CD4-positive, alpha-beta T cell treated with Interleukin-21 for 1 hour (primary cell): Measurements from ENCODE around the gene TMC5.
"Not testable (repeated sequence)": the region's sequence is repeated elsewhere in the genome, so short reads cannot be mapped to it uniquely, and the experiment has no call there.

ENCODE experiments used
- DNase-seq: peaks from one replicate; pipeline ENCODE4 v3.0.0-alpha.2; 2020

The TMC5 gene

DNA sequence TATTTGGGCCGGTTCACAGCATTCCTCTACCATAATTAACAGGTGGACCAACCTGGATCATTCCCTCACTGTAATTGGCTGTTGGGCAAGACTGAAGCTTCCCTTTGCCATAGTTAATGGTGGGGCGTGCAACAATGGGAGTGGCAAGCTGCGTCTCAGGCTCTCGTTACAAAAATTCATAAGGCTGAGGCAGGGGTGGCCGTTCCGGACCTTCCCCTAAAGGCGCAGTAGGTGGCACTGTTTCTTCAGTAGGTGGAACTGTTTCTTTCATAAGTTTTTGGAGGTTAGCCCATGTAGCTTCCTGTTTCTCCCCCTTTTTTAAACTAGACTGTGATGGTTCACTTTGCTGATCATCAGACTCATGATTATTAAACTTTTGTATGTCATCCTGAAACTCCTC, 17.0 kb upstream of the TMC5 start:
- no peak for DNase-seq

- DNase-seq: no peak
These were observed 10.7 kb upstream of the TMC5 start for GRCh38 chr16:19406891-19407491.

GRCh38 chr16:19410435-19411171, 7.1 kb upstream of the TMC5 start:
- no peak for DNase-seq

GRCh38 chr16:19411298-19411697, 6.4 kb upstream of the TMC5 start:
- no peak for DNase-seq

- not testable (repeated sequence) for DNase-seq
These were observed 5.6 kb upstream of the TMC5 start for GRCh38 chr16:19412055-19412454.

- no peak for DNase-seq
These were observed 2.2 kb upstream of the TMC5 start for GRCh38 chr16:19415461-19415860.

- no peak for DNase-seq
These were observed 1.8 kb upstream of the TMC5 start for GRCh38 chr16:19415918-19416317.

GRCh38 chr16:19418200-19418599, 517 bp downstream of the TMC5 start:
- no peak for DNase-seq

- DNase-seq: no peak
These were observed 2.0 kb downstream of the TMC5 start for GRCh38 chr16:19419698-19420075.

DNA sequence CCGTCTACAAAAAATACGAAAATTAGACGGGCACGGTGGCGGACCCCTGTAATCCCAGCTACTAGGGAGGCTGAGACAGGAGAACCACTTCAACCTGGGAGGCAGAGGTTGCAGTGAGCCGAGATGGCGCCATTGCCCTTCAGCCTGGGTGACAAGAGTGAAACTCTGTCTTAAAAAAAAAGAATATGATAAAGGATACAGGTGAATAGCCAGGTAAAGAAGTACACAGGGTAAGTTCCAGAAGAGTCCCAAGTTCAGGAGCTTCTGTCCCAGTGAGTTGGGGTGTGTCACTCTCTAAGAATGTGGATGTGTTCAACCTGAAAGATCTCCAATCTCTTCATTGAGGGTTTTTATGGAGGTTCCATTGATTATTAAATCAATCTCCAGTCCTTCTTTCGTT, 6.8 kb downstream of the TMC5 start:
- DNase-seq: no peak

- DNase-seq: no peak
These were observed 12.7 kb downstream of the TMC5 start for GRCh38 chr16:19430345-19430744.

GRCh38 chr16:19431636-19432340, 14.1 kb downstream of the TMC5 start:
- no peak for DNase-seq

DNA sequence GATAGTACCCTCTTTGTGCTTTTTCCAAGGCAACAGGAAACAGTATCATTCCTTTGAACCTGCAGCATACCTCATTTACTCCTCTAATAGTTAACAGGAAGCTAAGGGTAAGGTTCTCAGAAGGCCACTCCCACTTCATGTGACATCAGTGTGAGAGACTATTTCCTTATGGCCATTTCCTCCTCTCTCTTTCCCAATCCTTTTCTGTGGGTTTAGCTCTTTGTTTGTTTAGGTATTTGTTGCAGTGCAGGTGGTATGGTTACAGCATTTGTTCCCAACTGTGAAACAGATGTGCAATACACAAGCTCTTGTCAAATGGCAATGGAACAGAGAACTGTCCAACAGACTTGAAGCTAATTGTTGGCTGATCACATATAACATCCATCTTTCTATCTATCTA, 14.7 kb downstream of the TMC5 start:
- DNase-seq: no peak

DNA sequence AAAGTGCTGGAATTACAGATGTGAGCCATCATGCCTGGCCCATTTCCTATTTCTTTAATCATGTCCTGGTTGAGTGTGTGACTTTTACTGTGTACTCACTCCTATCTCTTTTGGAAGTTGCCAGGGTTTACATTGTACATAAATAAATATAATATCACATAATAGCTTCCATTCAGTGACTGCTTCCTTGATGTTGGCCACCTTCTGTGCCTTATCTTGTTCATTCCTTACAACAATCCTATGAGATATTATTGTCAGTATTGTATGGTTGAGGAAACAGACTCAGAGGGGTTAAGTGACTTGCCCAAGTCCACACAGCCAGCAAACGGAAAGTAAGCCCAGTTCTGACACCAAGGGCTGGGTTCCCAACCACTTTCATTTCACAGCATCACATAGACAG, 16.9 kb downstream of the TMC5 start:
- no peak for DNase-seq

DNA sequence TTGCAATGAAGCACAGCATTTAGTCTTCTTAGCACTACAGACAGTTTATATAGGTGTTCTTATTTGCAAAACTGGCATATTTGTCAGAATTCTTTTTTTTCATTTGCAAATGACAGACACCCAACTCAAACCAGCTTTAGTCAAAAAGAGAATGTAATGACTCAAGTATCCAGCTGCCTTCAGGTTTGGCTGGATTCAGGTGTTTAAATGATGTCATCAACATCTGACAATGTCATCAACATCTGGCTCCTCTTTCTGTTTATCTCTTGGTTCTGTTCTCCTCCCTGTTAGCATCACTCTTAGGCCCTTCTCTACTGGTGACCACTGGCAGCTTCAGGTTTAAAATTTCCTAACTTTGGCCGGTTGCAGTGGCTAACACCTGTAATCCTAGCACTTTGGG, 18.9 kb downstream of the TMC5 start:
- no peak for DNase-seq

- DNase-seq: no peak
These were observed 19.6 kb downstream of the TMC5 start for GRCh38 chr16:19437280-19437679.

- no peak for DNase-seq
These were observed 21.1 kb downstream of the TMC5 start for GRCh38 chr16:19438739-19439138.

GRCh38 chr16:19439483-19439882, 21.8 kb downstream of the TMC5 start:
- DNase-seq: no peak

- no peak for DNase-seq
These were observed 26.0 kb downstream of the TMC5 start for GRCh38 chr16:19443659-19444058.

DNA sequence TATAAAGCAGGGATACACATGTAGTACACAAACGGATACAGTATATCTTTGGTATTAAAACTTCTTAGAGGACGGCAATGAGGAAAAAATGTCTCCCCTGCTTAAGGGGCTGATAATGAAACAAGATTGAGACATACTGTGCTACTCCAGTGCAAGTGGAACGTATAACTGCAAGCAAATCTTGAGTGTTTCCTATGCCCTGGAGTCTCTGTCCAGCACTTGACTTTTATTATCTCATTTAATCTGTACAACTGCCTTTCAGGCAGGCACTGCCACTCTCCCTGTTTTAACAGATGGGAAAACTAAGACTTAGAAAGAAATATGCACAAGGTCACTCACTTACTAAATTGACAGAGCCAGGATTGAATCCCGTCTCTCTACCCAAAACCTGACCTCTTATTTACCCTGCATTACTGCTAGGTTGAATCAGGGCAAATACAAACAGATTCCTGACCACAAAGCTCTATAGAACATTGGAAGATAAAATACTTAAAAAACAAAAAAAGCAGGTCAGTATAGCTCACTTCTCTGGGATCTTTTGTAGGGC, 28.7 kb downstream of the TMC5 start:
- no peak for DNase-seq

DNA sequence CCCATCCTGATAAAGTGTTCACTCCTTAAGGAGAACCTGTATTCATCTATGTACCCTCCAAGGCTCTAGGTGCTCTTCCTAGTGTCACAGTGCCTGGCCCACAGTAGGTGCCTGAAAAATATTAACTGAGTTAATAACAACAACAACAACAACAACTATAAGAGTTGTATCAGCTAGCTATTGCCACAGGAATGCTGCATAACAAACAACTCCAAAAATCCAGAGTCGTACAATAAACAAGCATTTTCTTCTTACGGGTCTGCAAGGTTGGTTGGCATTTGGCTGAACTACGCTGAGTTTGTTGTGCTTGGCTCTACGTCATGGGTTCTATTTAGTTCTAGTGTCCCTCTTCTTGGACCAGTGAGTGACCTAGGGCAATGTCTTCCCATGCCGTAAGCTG, 29.2 kb downstream of the TMC5 start:
- DNase-seq: no peak

DNA sequence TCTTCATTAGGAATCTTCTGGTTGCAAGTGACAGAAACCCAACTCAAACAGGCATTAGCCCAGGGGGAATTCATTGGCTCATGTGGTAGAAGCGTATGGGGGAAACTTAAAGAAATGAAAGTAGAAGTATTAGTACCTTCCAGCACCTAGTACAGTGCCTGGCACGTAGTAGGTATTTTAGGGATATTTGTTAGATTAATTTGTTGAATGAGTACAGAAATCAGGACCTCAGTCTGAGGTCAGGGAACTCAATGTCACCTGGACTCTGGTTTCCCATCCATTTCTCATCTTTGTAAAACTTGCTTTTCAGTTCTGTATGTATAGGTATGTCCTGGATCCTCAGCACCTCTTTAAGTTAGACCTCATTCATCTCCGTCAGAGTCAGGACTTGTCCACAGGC, 32.5 kb downstream of the TMC5 start:
- DNase-seq: no peak

- no peak for DNase-seq
These were observed 41.2 kb downstream of the TMC5 start for GRCh38 chr16:19458722-19459379.

DNA sequence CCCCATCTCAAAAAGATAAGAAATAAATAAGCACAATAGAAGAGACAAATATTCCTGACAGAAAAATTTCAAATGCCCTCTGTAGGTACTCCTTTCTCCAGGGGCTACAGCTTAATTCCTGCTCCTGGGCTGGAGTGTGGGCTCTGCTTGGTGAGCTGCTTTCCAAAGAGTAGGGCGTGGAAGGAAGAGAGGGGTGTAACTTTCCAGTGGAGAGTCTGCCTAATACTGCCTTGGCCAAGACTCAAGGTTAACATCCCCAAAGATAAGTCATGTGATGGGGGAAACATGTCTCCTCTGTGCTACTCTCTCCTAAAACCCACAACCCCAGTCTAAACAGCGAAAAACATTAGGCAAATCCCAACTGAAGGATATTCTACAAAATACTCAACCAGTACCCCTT, 42.7 kb downstream of the TMC5 start:
- DNase-seq: no peak
